T-helper 2 cell treated with Interferon-gamma antibody and Interleukin-4, amounts not matched to agents 5 μg/mL and 100 μg/mL, for 36 hours (primary cell): Measurements from ENCODE around the gene POR.
"Not testable (repeated sequence)": the region's sequence is repeated elsewhere in the genome, so short reads cannot be mapped to it uniquely, and the experiment has no call there.

Experiments
- DNase-seq: peaks from one replicate; pipeline ENCODE4 v3.0.0; 2021; ENCODE audit warnings: low spot score
- H3K27ac Mint-ChIP-seq: one replicate; pipeline ENCODE4 v1.8.0; 2021; ENCODE audit warnings: mild to moderate bottlenecking, mixed read lengths
- H3K27me3 Mint-ChIP-seq: one replicate; pipeline ENCODE4 v1.8.0; 2021; ENCODE audit warnings: low read depth, mixed read lengths
- H3K36me3 Mint-ChIP-seq: one replicate; pipeline ENCODE4 v1.8.0; 2021; ENCODE audit warnings: low read depth, mixed read lengths
- H3K4me1 Mint-ChIP-seq: one replicate; pipeline ENCODE4 v1.8.0; 2021; ENCODE audit warnings: low read depth, mixed read lengths
- H3K4me3 Mint-ChIP-seq: one replicate; pipeline ENCODE4 v1.8.0; 2022; ENCODE audit warnings: mild to moderate bottlenecking, moderate library complexity, mixed read lengths
- H3K9me3 Mint-ChIP-seq: one replicate; pipeline ENCODE4 v1.8.0; 2021; ENCODE audit warnings: mixed read lengths

Gene POR

GRCh38 chr7:75878769-75879611 is 36.0 kb upstream of the POR start, which contains the start of gene RHBDD2:
RHBDD2 (plus strand) TSS chr7:75879034; CDS start chr7:75879083, 49 bp downstream.
- peak within 1 kb of the TSS; percentile 97 for H3K27ac Mint-ChIP-seq
- peaks cover 35% of the 10 kb centered on the region for H3K36me3 Mint-ChIP-seq
- peak within 1 kb of the TSS; percentile 99 for H3K4me3 Mint-ChIP-seq
- H3K9me3 Mint-ChIP-seq: no peaks in the 10 kb centered on the region
- no peaks in the 10 kb centered on the region for H3K27me3 Mint-ChIP-seq
- peaks cover 33% of the 10 kb centered on the region for H3K4me1 Mint-ChIP-seq
- DNase-seq: peak; percentile 91

GRCh38 chr7:75879771-75880184 is 35.2 kb upstream of the POR start:
- peak; percentile 63 for DNase-seq

GRCh38 chr7:75880242-75880641 is 34.7 kb upstream of the POR start:
- Mint-ChIP-seq H3K36me3 (peaks cover 37% of the 10 kb centered on the region), H3K4me3 (peak overlapping the region; percentile 99), H3K27ac (peak overlapping the region; percentile 97), H3K4me1 (peaks cover 33% of the 10 kb centered on the region), H3K27me3 (no peaks in the 10 kb centered on the region), H3K9me3 (no peaks in the 10 kb centered on the region)
- DNase-seq: peak; percentile 29

More at GRCh38 chr7:75879771-75880184, 35.2 kb upstream of the POR start:
- Mint-ChIP-seq H3K27me3 (no peaks in the 10 kb centered on the region), H3K4me3 (peak overlapping the region; percentile 99), H3K9me3 (no peaks in the 10 kb centered on the region), H3K36me3 (peaks cover 37% of the 10 kb centered on the region), H3K4me1 (peaks cover 33% of the 10 kb centered on the region), H3K27ac (peak overlapping the region; percentile 97)

DNA sequence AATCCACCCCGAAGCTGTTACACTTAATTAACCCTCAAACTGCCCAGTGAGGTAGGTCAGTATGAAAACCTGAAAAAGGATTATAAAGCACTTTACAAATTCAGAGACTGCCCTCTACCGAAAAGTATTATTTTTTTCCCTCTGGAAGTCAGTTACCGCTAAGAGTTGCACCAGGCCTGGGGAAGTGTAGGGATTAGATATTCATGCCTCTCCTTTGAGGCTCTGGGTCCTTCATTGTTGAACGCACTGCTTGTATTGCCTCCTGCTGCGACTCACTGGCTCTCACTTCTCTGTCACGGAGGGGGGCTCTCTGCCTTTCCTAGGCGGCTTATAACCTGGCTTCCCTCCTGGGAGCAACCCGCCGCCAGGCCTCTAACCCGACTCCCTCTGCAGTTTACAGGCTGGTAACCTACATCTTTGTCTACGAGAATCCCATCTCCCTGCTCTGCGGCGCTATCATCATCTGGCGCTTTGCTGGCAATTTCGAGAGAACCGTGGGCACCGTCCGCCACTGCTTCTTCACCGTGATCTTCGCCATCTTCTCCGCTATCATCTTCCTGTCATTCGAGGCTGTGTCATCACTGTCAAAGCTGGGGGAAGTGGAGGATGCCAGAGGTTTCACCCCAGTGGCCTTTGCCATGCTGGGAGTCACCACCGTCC is 33.4 kb upstream of the POR start:
- peaks cover 33% of the 10 kb centered on the region for H3K4me1 Mint-ChIP-seq
- peak overlapping the region; percentile 1 for H3K4me3 Mint-ChIP-seq
- H3K9me3 Mint-ChIP-seq: no peaks in the 10 kb centered on the region
- peak overlapping the region; percentile 20 for H3K27ac Mint-ChIP-seq
- H3K36me3 Mint-ChIP-seq: peaks cover 40% of the 10 kb centered on the region
- DNase-seq: no peak
- H3K27me3 Mint-ChIP-seq: no peaks in the 10 kb centered on the region

- H3K4me3 Mint-ChIP-seq, H3K9me3 Mint-ChIP-seq, H3K27me3 Mint-ChIP-seq, H3K27ac Mint-ChIP-seq, DNase-seq: not testable (repeated sequence)
- Mint-ChIP-seq H3K4me1 (peaks cover 26% of the 10 kb centered on the region), H3K36me3 (peaks cover 47% of the 10 kb centered on the region)
Measured at GRCh38 chr7:75883265-75883824, 31.6 kb upstream of the POR start.

DNA sequence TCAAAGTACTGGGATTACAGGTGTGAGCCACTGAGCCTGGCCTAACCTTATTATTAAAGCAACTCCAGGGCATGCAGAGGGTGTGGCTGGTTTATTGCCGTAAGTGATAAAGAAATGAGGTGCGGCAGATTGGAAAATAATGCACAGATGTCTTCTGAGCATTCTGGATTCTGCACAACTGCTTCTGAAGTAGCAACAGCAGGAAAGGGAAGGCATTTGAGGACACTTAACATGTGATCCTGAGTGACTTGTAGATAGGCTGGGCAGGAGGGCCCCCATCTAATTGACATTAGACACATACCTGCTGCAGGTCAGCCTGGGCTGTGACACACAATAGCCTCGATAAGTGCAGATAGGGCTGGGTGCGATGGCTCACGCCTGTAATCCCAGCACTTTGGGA is 30.5 kb upstream of the POR start:
- Mint-ChIP-seq H3K36me3 (peaks cover 46% of the 10 kb centered on the region), H3K27ac (no peak overlapping the region), H3K4me3 (no peak overlapping the region), H3K4me1 (peaks cover 25% of the 10 kb centered on the region), H3K9me3 (no peaks in the 10 kb centered on the region), H3K27me3 (no peaks in the 10 kb centered on the region)
- no peak for DNase-seq

- peaks cover 44% of the 10 kb centered on the region for H3K36me3 Mint-ChIP-seq
- no peak overlapping the region for H3K27ac Mint-ChIP-seq
- DNase-seq: no peak
- no peaks in the 10 kb centered on the region for H3K9me3 Mint-ChIP-seq
- no peaks in the 10 kb centered on the region for H3K27me3 Mint-ChIP-seq
- H3K4me1 Mint-ChIP-seq: peaks cover 22% of the 10 kb centered on the region
- H3K4me3 Mint-ChIP-seq: no peak overlapping the region
Measured at GRCh38 chr7:75885036-75885435, 29.9 kb upstream of the POR start.

DNA sequence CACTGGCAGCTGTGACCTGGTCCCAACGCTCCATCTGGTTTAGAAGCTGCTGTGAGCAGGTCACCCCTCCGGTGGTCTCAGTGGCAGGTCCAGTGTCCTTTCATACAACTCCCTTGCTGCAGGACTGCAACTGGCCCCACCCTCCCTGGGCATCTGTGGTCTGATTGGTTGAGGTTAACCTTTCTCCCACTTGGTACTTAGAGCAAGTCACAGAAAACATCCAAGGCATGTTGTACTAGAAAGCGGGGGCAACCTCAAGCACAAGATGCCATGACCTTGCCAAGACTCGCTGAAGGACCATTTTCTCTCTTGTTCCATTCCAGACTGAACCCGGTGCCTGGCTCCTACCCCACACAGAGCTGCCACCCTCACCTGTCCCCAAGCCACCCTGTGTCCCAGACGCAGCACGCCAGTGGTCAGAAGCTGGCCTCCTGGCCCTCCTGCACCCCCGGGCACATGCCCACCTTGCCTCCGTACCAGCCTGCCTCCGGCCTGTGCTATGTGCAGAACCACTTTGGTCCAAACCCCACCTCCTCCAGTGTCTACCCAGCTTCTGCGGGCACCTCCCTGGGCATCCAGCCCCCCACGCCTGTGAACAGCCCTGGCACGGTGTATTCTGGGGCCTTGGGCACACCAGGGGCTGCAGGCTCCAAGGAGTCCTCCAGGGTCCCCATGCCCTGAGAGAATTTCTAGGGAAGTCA is 27.1 kb upstream of the POR start:
- no peaks in the 10 kb centered on the region for H3K9me3 Mint-ChIP-seq
- no peak overlapping the region for H3K4me3 Mint-ChIP-seq
- H3K4me1 Mint-ChIP-seq: peaks cover 6% of the 10 kb centered on the region
- H3K27ac Mint-ChIP-seq: no peak overlapping the region
- H3K36me3 Mint-ChIP-seq: peaks cover 23% of the 10 kb centered on the region
- no peaks in the 10 kb centered on the region for H3K27me3 Mint-ChIP-seq
- DNase-seq: no peak

DNA sequence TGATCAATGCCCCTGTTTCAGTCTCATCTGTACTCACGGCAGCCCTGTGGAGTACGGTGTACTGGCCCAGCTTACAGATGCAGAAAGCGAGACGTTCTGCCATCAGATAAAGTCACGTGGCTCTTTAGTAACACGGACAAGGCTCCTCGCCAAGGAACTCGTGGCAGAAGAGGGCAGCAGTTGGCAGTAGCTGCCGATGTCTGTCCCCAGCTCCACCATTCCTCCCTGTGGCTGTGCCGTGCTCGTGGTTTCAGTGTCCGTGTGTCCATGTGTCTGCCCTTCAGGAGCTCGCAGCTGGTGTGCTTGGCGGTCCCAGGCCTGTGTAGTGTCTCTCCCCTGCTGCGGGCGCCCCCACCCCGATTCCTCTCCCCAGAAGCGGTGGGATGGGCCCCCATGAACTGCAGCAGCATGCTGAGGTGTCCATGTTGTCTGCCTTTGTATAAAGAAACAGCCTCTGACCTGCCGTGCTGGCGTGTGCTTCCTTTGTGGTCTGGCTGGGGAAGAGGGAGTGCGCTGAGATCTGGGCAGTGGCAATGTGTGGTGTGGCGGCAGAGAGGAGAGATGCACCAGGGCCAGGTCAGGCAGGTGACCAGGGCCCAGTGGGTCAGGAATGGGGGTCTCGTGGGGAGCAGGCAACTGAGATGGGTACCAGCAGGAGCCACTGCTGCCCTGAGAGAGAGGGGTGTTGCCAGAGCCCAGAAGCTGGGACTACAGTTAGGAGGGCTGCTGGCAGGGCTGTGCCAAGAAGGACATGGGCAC is 26.3 kb upstream of the POR start:
- H3K4me1 Mint-ChIP-seq: peaks cover 6% of the 10 kb centered on the region
- no peak overlapping the region for H3K4me3 Mint-ChIP-seq
- DNase-seq: no peak
- no peaks in the 10 kb centered on the region for H3K27me3 Mint-ChIP-seq
- peaks cover 20% of the 10 kb centered on the region for H3K36me3 Mint-ChIP-seq
- H3K27ac Mint-ChIP-seq: peak overlapping the region; percentile 16
- no peaks in the 10 kb centered on the region for H3K9me3 Mint-ChIP-seq

- Mint-ChIP-seq H3K27me3 (no peaks in the 10 kb centered on the region), H3K9me3 (no peaks in the 10 kb centered on the region), H3K36me3 (peaks cover 16% of the 10 kb centered on the region), H3K27ac (no peak overlapping the region), H3K4me1 (peaks cover 6% of the 10 kb centered on the region), H3K4me3 (no peak overlapping the region)
- DNase-seq: no peak
Measured at GRCh38 chr7:75889223-75889825, 25.6 kb upstream of the POR start.

- Mint-ChIP-seq H3K27me3 (no peaks in the 10 kb centered on the region), H3K36me3 (peaks cover 16% of the 10 kb centered on the region), H3K4me3 (no peak overlapping the region), H3K27ac (no peak overlapping the region), H3K9me3 (no peaks in the 10 kb centered on the region), H3K4me1 (peaks cover 6% of the 10 kb centered on the region)
- DNase-seq: no peak
Measured at GRCh38 chr7:75889826-75890225, 25.1 kb upstream of the POR start.

- not testable (repeated sequence) for H3K27ac Mint-ChIP-seq, H3K4me3 Mint-ChIP-seq, DNase-seq, H3K9me3 Mint-ChIP-seq, H3K27me3 Mint-ChIP-seq, H3K4me1 Mint-ChIP-seq
- peaks cover 13% of the 10 kb centered on the region for H3K36me3 Mint-ChIP-seq
Measured at GRCh38 chr7:75891237-75891636, 23.7 kb upstream of the POR start.
